ENCODE data around the gene TIPARP. TPM values are rescaled to one million over a fixed set of nuclear protein-coding genes. Genes with fewer than 3 reads are reported as not detected.

TIPARP gene
- total RNA-seq, 1 experiment from 2014 or later: 116 TPM

DNA sequence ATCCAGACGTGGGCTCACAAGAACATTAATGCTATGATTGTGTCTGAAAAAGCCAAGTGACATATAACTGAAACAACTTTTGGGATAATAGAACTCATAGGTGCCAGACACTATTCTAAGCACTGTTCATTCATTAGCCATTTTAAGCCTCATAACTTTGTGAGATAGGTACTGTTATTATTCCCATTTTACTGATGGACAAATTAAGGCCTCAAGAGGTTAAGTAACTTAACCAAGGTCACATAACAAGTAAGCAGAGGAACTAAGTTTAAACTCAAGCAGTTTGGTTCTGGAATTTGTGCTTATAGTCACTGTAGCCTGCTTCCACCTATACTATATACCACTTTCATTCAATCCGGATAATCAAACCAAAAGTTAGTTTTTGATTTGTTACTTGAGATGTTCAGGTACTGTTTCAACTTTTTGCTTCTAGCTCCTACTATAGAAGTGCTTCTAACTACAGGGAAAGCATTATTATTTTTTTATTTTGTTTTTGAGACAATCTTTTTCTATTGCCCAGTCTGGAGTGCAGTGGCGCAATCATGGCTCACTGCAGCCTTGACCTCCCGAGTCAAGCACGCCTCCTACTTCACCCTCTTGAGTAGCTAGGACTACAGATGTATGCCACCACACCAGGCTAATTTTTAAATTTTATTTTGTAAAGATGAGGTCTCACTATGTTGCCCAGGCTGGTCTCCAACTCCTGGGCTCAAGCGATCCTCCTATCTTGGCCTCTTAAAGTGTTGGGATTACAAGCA is 41.9 kb downstream of the TIPARP start:
- Histone ChIP-seq H3K36me3 (ENCODE audit: insufficient read depth, low read length, poor library complexity, severe bottlenecking) (peaks cover 26% of the 10 kb centered on the region), H3K4me3 (ENCODE audit: low read depth, low read length, poor library complexity, severe bottlenecking) (no peak overlapping the region), H3K27me3 (replicated peaks; ENCODE audit: insufficient read depth, low read depth, low read length, poor library complexity) (no peaks in the 10 kb centered on the region), H3K4me1 (ENCODE audit: insufficient read depth, low read length, poor library complexity, severe bottlenecking) (peaks cover 18% of the 10 kb centered on the region), H3K9me3 (ENCODE audit: low read depth, low read length, poor library complexity, severe bottlenecking) (no peaks in the 10 kb centered on the region), H3K27ac (ENCODE audit: low read depth, low read length, poor library complexity, severe bottlenecking) (no peak overlapping the region)
- no peak for TF ChIP-seq EZH2 (IDR thresholded peaks at IDR 0.05; ENCODE audit: borderline replicate concordance, low read depth, low read length, poor library complexity, severe bottlenecking)
- TF ChIP-seq, protein P1, sequence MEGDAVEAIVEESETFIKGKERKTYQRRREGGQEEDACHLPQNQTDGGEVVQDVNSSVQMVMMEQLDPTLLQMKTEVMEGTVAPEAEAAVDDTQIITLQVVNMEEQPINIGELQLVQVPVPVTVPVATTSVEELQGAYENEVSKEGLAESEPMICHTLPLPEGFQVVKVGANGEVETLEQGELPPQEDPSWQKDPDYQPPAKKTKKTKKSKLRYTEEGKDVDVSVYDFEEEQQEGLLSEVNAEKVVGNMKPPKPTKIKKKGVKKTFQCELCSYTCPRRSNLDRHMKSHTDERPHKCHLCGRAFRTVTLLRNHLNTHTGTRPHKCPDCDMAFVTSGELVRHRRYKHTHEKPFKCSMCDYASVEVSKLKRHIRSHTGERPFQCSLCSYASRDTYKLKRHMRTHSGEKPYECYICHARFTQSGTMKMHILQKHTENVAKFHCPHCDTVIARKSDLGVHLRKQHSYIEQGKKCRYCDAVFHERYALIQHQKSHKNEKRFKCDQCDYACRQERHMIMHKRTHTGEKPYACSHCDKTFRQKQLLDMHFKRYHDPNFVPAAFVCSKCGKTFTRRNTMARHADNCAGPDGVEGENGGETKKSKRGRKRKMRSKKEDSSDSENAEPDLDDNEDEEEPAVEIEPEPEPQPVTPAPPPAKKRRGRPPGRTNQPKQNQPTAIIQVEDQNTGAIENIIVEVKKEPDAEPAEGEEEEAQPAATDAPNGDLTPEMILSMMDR (conservative IDR thresholded peaks at IDR 0.05; ENCODE audit: low read depth, low read length): no peak
- POLR2A ChIA-PET (ENCODE audit: low non-redundant PET): no interaction called here
- no peak for DNase-seq (ENCODE audit: low spot score)
- CTCF ChIA-PET: no interaction called here
- BruUV-seq (replicated peaks): no TSS peak
- intact Hi-C loops (cut with micrococcal nuclease; ENCODE audit: unreplicated experiment): no loop called here

GRCh38 chr3:156718622-156719306 is 44.4 kb downstream of the TIPARP start:
- intact Hi-C loops (cut with micrococcal nuclease; ENCODE audit: unreplicated experiment): no loop called here
- Histone ChIP-seq H3K27ac (ENCODE audit: low read depth, low read length, poor library complexity, severe bottlenecking) (no peak overlapping the region), H3K4me3 (ENCODE audit: low read depth, low read length, poor library complexity, severe bottlenecking) (no peak overlapping the region), H3K9me3 (ENCODE audit: low read depth, low read length, poor library complexity, severe bottlenecking) (no peaks in the 10 kb centered on the region), H3K36me3 (ENCODE audit: insufficient read depth, low read length, poor library complexity, severe bottlenecking) (peaks cover 28% of the 10 kb centered on the region), H3K27me3 (replicated peaks; ENCODE audit: insufficient read depth, low read depth, low read length, poor library complexity) (no peaks in the 10 kb centered on the region), H3K4me1 (ENCODE audit: insufficient read depth, low read length, poor library complexity, severe bottlenecking) (peaks cover 30% of the 10 kb centered on the region)
- TF ChIP-seq, protein P1 (conservative IDR thresholded peaks at IDR 0.05; ENCODE audit: low read depth, low read length): no peak
- POLR2A ChIA-PET (ENCODE audit: low non-redundant PET): no interaction called here
- no peak for DNase-seq (ENCODE audit: low spot score)
- CTCF ChIA-PET: no interaction called here
- no TSS peak for BruUV-seq (replicated peaks)

DNA sequence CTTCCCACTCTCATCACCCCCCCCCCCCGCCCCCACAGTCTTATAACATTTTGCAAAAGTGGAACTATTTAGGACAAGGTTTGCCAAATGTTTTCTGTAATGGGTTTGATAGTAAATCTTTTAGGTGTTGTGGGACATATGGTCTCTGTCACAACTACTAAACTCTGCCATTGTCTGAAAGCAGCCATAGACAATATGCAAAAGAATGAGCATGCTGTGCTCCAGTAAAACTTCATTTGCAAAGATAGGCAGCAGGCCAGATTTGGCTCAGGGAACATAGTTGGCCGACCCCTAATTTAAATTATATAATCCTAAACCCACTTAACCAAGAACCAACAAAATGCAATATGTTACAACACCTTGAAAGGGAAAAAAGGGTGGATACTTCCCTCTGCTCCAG is 46.4 kb downstream of the TIPARP start:
- intact Hi-C loops (cut with micrococcal nuclease; ENCODE audit: unreplicated experiment): no loop called here
- CTCF ChIA-PET: no interaction called here
- peaks cover 18% of the 10 kb centered on the region for H3K36me3 ChIP-seq (ENCODE audit: insufficient read depth, low read length, poor library complexity, severe bottlenecking)

More for the DNA sequence above, 46.4 kb downstream of the TIPARP start:
- peaks cover 30% of the 10 kb centered on the region for H3K4me1 ChIP-seq (ENCODE audit: insufficient read depth, low read length, poor library complexity, severe bottlenecking)
- H3K4me3 ChIP-seq (ENCODE audit: low read depth, low read length, poor library complexity, severe bottlenecking): no peak overlapping the region
- TF ChIP-seq, protein P1 (conservative IDR thresholded peaks at IDR 0.05; ENCODE audit: low read depth, low read length): no peak
- TF ChIP-seq EZH2 (IDR thresholded peaks at IDR 0.05; ENCODE audit: borderline replicate concordance, low read depth, low read length, poor library complexity, severe bottlenecking): no peak
- peak; percentile 36 for DNase-seq (ENCODE audit: low spot score)
- BruUV-seq (replicated peaks): no TSS peak
- no peak overlapping the region for H3K27ac ChIP-seq (ENCODE audit: low read depth, low read length, poor library complexity, severe bottlenecking)
- no peaks in the 10 kb centered on the region for H3K27me3 ChIP-seq (replicated peaks; ENCODE audit: insufficient read depth, low read depth, low read length, poor library complexity)
- no peaks in the 10 kb centered on the region for H3K9me3 ChIP-seq (ENCODE audit: low read depth, low read length, poor library complexity, severe bottlenecking)
- POLR2A ChIA-PET (ENCODE audit: low non-redundant PET): no interaction called here

All from A673 (cell line).